ENCODE measurements around the gene PEX14. TPM values are rescaled to one million over a fixed set of nuclear protein-coding genes. Genes with fewer than 3 reads are reported as not detected.

The PEX14 gene
- total RNA-seq, 2 experiments from 2014 or later = 19.6 to 19.9 TPM

DNA sequence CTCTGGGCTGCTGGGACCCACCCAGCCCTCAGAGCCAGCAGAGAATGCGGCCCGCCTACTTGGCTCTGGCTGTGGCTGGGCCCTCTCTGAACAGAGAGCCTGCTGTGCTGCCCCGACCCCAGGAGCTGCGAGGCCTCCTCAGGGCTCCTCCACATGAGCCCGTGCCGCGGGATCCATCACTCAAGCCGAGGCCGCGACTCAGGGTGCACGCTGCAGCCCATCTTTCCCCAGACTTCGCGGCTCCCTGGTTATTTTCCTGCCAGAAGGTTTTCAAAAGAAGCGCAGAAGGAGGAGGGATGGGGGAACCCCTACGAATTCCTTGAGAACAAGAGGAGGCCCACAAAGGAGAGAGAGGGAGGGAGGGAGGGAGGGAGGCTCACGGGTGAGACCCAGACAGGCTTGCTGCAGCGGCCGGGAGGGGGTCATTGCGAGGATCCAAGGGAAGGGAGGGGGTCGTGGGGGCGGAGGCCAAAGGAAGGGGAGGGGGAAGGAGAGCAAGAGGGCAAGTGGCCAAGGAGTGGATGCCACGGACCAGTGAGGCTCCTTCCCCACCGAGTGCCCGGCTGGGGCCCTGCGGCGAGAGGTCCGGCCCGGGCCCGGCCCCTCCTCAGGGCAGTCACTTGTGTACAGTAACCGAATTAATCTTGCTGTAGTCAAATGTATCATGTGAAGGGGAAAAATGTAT is 174.9 kb downstream of the PEX14 start:
- ChIA-PET POLR2A (no interaction called here), CTCF (no interaction called here)

DNA sequence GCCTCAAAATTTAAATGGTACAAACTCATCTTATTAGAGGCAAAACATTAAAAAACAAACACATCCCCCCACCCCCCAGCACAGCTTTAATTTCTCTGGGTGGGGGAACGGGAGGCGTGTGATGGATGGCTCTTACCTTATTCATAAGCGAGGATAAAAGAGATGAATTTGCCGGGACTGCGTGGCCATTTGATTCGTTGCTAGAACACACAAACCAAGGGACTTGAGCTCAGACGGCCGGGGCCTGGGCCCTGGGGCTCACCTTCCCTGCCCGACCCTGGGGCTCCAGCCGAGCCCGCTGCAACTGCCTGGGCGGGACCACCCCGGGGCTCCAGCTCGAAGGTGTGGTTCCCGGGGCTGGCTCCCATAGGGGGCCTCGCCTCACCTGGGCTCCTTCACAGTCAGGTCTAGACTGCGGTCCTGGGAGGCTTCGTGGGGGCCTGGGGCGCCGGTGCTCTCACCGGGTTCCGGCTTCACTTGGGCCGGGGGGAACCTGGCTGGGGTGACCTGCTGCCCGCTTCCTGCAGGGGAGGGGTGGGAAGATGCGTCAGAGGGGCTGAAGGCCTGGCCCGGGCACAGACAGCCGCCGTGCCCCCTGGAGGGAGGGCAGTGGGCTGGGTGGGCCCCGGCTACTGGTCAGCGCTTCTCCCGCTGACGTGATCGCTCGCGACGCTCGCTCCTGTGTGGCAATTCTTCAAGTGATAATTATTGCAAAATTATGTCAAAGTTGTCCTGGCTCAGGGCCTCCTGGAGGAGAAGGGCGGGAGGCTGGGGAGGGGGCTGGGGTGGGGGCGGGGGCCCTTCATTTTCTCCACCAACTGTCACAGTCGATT is 176.0 kb downstream of the PEX14 start:
- POLR2A ChIA-PET = no interaction called here
- CTCF ChIA-PET = no interaction called here

DNA sequence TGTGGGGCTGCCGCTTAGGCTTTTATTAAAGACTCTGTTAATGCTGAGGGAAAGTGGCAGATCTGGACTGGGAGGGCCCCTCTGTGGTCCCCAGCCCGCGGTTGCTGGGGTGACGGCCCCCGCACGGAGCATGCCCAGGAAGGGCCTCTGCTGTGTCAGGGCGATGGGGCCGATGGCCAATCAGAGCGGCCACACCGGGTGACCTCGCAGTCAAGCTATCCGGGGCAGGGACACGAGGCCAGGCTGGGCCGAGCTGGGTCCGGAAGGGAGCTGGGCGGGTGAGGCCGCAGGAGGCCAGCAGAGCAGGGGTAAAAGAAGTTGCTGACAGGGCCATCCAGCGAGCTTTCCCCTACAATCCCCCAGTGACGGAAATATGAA is 176.6 kb downstream of the PEX14 start:
- ChIA-PET CTCF (no interaction called here), POLR2A (no interaction called here)

DNA sequence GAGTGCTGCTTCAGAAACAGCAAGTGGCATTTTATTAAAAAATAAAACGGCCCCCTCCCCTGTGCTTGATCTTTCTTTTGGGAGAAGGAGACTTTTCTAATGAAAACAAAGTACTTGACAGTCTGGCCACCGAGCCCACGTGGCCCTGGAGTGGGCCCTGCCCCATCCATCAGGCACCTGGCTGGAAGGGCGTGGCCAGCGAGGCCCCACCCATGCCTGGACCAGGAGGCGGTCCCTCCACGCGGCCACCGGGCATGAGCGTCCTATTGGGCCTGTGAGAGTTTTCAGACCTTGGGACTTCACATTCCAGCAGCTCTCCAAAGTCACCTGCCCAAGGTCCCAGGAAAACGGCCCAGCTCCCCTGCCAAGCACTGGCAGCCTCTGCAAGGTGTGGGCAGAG is 177.0 kb downstream of the PEX14 start:
- CTCF ChIA-PET = no interaction called here
- POLR2A ChIA-PET = no interaction called here

DNA sequence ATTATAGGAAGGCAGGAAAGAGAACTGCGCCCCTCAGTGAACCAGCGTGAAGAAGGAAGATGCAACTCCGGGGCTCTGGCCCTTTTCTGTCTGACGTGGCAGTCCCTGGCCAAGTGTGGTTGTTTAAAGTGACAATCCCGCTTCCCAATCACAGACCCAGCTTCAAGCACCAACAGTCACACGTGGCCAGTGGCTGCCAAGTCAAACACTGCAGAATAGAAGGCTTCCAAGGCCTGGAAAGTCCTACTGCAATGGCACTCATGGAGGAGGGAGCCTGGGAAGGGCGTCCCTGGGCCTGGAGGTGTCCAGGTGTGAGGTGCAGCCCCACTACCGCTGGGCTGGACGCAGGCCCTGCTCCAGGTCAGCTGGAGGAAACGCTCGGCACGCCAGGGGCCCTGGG is 177.9 kb downstream of the PEX14 start:
- ChIA-PET CTCF (no interaction called here), POLR2A (no interaction called here)

DNA sequence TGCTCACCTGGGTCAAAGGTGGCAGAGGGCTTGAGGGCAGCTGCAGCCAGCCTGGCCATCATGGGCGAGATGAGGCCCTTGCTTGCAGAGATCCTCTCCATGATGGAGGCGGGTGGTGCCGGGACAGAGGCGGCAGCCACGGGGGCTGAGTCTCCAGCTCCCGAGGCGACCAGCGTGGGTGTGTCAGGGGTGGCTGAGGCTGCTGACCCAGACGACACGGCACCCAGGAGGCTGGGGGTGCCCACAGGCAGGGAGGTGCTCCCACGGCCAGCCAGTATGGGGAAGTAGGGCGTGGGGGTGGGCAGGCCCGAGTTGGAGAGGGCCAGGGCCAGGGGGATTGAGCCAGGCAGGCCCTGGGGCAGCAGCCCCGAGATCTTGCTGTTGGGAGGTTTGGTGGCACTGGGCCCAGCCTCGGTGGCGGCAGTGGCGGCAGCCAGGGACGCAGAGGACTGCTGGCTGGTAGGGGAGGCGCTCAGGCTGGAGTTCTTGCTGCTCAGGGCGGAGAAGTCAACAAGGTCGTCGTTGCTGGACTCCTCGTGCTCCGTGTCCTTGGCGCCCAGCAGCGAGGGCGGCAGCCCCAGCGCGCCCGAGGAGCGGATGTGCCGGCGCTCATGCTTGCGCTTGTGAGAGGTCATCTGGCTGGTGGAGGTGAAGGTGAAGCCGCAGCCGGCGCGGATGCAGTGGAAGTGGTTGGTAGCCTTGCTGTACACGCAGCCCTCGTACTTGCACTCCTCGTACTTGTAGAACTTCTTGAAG is 178.8 kb downstream of the PEX14 start:
- ChIA-PET CTCF (no interaction called here), POLR2A (no interaction called here)

DNA sequence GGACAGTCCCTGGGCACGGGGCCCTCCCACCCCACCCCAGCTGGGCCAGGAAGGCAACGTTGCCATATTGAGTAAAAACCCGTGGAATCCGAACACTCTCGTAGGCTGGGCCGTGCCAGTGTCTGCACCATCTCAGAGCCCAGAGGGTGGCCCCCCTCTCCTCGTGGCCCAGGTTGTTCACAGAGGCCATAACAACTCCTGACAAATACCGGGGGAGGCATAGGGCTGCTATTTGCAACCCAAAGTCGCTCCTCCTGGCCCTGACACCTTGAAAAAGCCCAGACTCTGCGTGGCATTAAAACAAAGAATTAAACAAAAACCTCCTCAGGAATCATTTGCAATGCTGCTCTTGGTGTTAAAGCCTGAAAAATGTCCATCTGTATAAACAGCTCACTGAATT is 180.3 kb downstream of the PEX14 start:
- CTCF ChIA-PET = no interaction called here
- POLR2A ChIA-PET = no interaction called here

DNA sequence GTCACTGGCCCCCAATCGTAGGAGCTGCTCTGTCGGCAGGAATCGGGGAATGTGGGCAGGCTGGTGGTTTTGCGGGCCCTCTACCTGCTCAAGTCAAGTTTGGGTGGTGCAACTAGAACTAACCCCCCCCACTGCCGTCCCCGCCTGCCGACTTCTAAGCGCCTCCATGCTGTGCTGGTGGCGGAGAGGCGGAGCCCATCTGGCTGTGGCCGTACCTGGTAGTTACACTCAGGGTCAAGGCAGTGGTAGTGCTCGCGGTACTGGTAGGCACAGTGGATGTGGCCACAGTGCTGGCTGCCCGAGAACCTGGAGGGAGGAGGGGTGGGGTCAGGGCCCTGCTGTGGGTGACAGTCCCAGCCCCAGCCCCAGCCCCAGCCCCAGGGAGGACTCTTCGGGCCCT is 181.7 kb downstream of the PEX14 start:
- ChIA-PET CTCF (no interaction called here), POLR2A (no interaction called here)

DNA sequence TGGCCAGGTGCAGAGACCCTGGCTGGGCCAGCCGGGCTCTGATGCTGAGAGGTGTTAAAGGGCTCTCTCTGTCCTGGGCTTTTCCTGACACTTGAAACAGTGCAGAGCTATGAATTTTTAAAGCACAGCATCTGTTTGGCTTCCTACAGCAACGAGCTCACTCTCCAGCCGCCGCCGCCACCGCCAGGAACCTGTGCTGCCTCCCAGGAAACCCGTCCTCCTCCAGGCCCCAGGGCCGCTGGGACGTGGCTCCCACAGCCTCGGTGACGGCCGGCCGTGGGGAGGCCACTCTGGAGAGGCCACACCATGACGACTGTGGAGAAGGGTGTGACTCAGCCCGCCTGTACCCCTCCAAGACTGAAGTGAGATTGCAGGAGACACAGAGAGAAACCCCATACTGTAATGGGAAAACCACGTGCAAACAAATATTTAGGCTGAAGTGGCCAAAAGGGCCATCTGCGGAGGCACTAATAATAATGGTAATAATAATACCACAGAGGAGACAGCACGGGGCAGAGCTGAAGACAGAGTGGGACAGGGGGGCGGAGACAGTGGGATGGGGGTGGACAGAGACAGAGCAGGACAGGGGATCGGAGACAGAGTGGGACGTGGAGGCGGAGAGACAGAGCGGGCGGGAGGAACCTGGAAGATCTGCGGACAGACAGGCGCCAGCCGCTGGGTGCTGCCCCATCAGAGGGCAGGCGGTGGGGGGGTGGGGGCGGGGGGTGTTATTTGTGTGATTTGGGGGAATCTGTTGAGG is 182.5 kb downstream of the PEX14 start:
- ChIA-PET CTCF (no interaction called here), POLR2A (no interaction called here)

DNA sequence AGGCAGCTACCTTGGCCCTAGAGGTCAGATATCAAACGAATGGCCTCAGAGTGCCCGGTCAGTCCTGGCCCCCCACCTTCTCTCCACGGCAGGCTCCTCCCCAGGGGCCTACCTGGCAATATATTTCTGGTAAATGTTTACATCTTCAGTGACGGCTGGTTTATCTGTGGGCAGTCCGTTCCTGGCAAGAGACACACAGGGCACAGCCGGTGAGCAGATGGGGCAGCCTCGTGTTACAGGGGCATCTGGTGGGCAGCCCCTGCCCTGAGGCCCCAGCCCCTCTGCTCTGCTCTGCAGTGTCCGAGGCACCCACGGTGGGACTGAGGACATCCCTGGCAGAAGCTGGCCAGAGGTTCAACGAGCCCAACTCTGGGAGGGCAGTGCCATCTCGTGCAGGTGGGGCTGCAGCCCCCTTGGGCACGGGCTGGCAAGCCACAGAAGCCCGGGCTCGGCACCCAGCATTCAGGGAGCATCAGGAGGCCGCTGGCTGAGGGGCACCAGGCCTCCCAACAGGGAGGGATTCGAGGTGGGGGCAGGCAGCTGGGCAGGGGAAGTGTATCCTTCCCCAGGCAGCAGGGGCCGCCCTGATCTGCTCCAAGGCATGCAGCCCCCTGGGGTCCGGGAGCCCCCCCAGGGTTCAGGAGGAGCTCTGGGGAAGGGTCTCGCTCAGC is 183.8 kb downstream of the PEX14 start:
- ChIA-PET CTCF (no interaction called here), POLR2A (no interaction called here)

DNA sequence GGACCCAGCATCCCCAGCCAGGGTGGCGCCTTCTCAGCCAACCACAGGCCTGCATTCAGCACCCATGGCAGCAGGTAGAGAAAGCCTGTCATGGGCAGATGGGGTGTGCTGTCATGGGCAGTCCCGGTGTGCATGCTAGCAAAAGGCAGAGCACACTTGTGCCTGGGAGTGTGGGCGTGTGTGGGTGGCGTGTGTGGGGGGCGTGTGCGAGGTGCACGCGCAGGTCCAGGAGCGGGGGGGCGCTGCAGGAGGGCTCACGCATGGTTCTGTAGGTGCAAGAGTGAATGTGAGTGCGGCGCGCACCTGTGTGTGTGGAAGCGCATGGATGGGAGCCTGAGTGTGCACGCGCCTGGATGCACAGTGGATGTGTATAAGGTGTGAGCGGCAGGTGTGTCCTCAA is 184.5 kb downstream of the PEX14 start:
- ChIA-PET CTCF (no interaction called here), POLR2A (no interaction called here)

DNA sequence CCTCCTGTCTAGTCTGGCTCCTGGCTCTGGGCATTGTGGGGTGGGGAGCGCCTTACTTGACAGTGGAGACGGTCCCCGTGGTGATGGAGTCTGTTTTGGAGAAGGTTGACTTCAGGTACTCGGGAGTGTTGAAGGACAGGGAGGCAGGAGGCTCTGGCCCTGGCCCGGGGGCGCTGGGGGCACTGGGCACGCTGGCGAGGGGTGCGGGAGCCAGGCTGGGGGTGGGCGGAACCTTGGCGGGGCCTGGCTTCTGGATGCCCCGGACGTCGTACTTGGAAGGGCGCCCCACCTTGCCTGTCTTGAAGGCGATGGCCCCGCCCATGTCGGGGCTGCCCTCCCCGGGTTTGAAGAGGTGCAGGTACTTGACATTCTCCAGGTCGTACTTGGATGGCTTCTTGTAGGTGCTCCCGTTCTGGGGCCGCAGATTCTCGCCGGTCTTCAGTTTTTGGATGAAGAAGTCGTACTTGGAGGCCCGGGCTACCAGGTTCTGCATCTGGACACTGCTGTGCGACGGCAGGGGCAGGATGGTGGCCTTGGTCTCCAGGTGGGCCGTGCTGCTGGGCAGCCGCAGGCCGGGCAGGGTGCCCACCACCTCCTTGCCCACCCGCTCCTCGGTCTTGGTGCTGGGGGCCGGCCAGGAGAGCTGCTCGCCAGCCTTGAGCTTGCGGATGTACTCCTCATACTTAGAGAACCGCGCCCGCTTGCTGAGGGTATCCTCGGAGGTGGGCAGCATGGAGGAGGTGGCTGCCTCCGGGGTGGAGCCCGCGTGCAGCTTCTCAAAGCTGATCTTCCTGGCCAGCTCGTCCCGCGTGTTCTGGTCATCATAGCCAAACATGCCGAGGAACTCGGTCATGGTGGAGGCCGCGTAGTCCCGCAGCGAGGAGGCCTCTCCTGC is 185.1 kb downstream of the PEX14 start:
- ChIA-PET CTCF (no interaction called here), POLR2A (no interaction called here)

DNA sequence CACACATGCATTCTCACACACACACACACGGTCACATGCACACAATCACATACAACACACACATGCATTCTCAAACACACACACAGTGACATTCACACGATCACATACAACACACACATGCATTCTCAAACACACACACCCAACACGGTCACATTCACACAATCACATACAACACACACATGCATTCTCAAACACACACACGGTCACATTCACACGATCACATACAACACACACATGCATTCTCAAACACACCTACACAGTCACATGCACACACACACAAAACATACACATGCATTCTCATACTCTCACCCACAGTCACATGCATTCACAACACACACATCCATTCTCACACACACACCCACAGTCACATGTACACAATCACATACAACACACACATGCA is 186.7 kb downstream of the PEX14 start:
- ChIA-PET POLR2A (no interaction called here), CTCF (no interaction called here)

DNA sequence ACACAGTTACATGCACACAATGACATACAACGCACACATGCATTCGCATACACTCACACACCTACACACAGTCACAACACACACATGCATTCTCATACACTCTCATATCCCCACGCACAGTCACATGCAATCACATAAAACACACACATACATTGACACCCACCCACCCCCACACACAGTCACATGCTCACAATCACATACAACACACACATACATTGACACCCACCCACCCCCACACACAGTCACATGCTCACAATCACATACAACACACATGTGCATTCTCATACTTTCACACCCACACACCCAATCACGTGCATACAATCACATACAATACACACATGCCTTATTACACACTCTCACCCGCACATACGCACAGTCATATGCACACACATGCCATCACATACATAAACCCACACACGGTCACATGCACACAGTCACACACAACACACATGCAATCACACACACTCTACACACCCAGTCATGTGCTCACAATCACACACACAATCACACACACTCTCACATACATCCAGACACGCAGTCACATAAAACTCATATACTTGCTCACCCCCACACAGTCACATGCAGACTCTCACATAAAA is 187.4 kb downstream of the PEX14 start:
- ChIA-PET POLR2A (no interaction called here), CTCF (no interaction called here)

DNA sequence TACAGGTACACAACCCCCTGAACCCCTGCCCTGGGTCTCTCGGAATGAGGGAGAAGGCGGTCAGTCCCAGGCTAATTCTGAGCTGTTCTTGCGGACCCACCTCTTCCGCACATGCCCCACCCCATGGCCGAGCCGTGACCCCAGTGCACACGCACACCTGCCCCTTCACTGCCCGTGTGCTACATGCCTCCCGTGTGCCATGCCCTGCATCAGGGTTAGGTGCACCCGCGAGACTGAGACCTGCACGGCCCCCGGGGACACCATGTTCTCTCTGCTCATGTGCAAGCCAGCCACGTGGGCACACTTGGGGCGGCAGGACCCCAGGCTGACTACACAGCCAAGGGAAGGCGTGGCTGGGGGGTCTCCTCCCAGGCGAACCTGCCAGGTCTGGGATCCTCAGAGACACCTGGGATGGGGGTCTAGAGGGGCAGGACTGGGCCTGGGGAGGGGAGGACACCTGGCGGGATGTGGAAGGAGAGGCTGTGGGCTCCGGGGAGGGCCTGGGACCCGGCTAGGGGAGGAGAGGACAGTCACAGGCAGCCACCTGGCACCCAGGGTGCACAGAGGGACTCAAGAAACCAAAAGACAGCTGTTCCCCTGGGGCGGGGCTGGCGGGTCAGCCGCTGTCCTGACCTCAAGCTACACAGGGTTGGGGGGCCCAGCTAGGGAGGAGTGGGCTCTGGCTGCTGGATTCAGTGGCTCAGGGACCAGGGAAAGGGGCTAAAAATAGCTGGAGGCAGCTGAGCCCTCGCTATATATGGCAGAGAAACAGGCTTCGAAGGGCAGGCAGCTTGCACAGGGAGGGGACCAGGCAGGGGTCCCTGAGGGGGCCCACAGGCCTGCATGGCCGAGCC is 188.3 kb downstream of the PEX14 start:
- POLR2A ChIA-PET = no interaction called here
- CTCF ChIA-PET = interaction anchor here (0.6 kb wide), 1 partner anchor 337 kb away, joined by 3 read pairs; no protein-coding TSS in a partner anchor

DNA sequence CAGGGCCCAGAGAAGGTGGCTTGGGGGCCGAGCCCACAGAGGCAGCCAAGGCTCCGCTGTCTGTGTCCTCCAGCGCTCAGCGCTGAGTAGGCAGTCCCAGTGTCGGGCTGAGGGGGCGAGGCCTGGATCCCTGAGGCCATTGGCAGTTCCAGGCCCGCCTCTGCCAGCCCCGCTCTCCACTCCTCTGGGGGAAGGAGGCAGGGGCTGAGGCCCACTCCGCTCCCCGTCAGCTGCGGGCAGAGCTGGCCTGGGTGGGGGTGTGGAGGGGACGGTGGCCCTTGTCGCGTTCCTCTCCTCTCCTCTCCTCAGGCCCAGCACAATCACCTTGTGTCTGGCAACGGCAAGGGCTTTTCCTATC is 188.9 kb downstream of the PEX14 start:
- ChIA-PET CTCF (no interaction called here), POLR2A (no interaction called here)

DNA sequence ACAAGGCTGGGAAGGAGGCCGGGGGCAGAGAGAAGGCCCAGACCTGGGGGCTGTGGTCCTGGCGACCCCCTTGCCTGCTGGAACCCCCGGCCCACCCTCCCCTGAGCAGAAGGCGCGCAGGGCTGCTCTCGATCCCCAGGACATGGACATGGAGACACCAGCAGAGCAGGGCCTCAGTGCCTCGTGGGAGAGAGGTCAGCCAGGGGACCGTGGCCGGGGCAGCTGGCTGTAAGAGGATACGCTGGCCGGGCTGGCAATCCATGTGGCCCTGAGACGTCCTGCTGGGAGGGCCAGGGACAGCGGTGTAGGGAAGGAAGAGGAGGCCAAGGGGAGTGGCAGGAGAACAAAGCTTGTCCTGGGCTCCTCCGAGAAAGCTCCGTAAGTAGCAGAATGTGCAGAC is 189.5 kb downstream of the PEX14 start:
- POLR2A ChIA-PET = no interaction called here
- CTCF ChIA-PET = no interaction called here

DNA sequence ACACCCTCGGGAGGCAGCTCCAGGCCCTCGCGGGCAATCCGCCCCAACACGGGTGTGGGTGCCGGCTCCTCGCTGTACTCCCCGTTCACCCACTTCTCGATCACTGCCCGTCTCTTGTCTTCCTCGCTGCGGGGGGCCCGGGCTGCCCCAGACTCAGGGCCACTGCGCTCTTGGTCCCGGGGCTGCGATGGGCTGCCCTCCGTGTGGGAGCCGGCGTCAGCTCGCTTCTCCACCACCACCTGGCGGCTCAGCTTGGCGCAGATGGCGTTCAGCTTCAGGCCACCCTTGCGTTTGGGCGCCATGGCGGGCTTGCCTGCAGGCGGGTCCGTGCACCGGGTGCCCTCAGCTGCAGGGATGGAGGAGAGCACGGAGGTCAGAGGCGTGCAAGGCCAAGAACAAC is 190.5 kb downstream of the PEX14 start:
- ChIA-PET CTCF (no interaction called here), POLR2A (no interaction called here)

Measured in activated CD8-positive, alpha-beta memory T cell treated with anti-CD3 and anti-CD28 coated beads for 36 hours (primary cell).